BLaER1 treated with 17β-estradiol and CSF1 and Interleukin-3, amounts not matched to agents 10 nM and 100 nM (cell line): Measurements from ENCODE around the gene OSBPL10.
"Not testable (repeated sequence)": the region's sequence is repeated elsewhere in the genome, so short reads cannot be mapped to it uniquely, and the experiment has no call there.

Experiments
- H3K27ac ChIP-seq, 11 experiments: shearing (Covaris generic); formaldehyde crosslinking; 2 replicates each; pipeline ENCODE4 v1.8.1; 2022
- H3K27me3 ChIP-seq, 11 experiments: shearing (Covaris generic); formaldehyde crosslinking; 2 replicates each; pipeline ENCODE4 v1.8.1; 2022
- H3K36me3 ChIP-seq, 11 experiments: shearing (Covaris generic); formaldehyde crosslinking; 2 replicates each; pipeline ENCODE4 v1.8.1; 2022
- H3K4me1 ChIP-seq, 10 experiments: shearing (Covaris generic); formaldehyde crosslinking; 2 replicates each; pipeline ENCODE4 v1.8.1; 2022
- H3K4me2 ChIP-seq, 11 experiments: shearing (Covaris generic); formaldehyde crosslinking; 2 replicates each; pipeline ENCODE4 v1.8.1; 2022
- H3K4me3 ChIP-seq, 10 experiments: shearing (Covaris generic); formaldehyde crosslinking; 2 replicates each; pipeline ENCODE4 v1.8.1; 2022
- H3K9ac ChIP-seq, 11 experiments: shearing (Covaris generic); formaldehyde crosslinking; 2 replicates each; pipeline ENCODE4 v1.8.1; 2022
- H3K9me3 ChIP-seq, 11 experiments: shearing (Covaris generic); formaldehyde crosslinking; replicated peaks in 1 of 11; 2 replicates each; pipeline ENCODE4 v1.8.1; 2022
- H4K20me1 ChIP-seq, 11 experiments: shearing (Covaris generic); formaldehyde crosslinking; 2 replicates each; pipeline ENCODE4 v1.8.1; 2022
- Cebpa-rat ChIP-seq, 11 experiments: shearing (Covaris generic); IDR thresholded peaks; 2 replicates each; pipeline ENCODE4 v1.8.1; 2022

OSBPL10 gene

DNA sequence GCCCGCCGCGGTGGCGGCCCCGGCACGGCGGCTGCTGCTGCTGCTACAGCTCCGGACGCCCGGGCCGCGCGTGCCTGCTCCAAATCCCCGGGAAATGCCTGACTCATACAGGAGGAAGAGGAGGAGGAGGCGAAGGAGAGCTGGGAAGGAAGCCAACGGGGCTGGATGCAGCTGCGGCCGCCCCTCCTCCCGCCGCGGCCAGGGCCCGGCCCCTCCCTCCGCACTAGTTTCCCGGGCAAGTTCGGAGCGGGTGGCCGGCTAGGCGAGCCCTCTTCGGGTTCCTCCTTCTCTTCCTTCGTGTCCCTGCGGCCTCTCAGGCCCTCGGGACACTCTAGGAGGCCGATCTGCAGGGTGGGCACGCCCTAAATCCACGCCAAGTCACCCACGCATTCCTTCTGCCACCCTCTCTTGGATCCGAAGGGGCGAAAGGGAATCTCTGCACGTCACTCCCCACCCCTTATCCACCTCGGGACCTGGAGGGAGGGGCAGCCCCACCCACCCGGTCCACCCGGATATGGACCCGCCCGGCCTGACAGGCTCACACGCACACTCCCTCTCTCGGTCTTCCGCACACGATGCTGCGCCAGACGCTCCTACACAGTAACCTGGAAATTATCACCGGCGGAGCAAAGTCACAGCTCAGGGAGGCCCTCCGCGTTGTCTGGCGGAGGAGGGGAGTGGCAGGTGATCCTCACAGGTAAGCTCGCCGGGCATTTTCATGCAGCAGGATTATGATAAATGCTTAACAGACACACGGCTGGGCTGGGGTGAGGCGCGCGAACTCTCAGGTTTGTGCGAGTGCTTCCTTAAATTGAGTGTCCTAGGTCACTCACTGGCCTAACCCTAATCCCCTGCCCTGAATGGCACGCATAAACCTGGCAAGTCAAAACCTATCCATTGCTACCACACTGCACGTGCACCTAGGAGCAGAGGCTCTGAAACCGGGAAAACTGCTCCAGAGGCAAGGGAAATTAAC is at the start of gene OSBPL10, which contains the start of gene ZNF860:
Gene OSBPL10 (minus strand): TSS at position 57 of the 976 bp plus-strand sequence. CDS start 83 bp downstream, outside the sequence.
Gene ZNF860 (plus strand): TSS at position 545 of the 976 bp plus-strand sequence. CDS start 7,330 bp downstream, outside the sequence.
- peak within 1 kb of the TSS; percentile 65 to 81 (median 74) for H3K4me3 ChIP-seq
- peaks cover 0 to 4% (median 0%) of the 10 kb centered on the region in 11 experiments; a peak in 1 of 22 replicates for H4K20me1 ChIP-seq
- no peaks in the 10 kb centered on the region for H3K9me3 ChIP-seq
- peaks cover 36 to 58% (median 49%) of the 10 kb centered on the region in 11 experiments for H3K27me3 ChIP-seq
- peak within 1 kb of the TSS; percentile 48 to 78 (median 70) for H3K9ac ChIP-seq
- H3K4me1 ChIP-seq = peaks cover 9 to 26% (median 16%) of the 10 kb centered on the region in 10 experiments; a peak in 18 of 20 replicates
- peak within 1 kb of the TSS; percentile 97 to 100 (median 99) for H3K4me2 ChIP-seq
- no peak for TF ChIP-seq Cebpa-rat (IDR thresholded peaks at IDR 0.05)
- no peaks in the 10 kb centered on the region for H3K36me3 ChIP-seq
- peak within 1 kb of the TSS in 5 of 11 experiments; percentile 17 to 38 (median 33); a peak in 8 of 22 replicates for H3K27ac ChIP-seq

DNA sequence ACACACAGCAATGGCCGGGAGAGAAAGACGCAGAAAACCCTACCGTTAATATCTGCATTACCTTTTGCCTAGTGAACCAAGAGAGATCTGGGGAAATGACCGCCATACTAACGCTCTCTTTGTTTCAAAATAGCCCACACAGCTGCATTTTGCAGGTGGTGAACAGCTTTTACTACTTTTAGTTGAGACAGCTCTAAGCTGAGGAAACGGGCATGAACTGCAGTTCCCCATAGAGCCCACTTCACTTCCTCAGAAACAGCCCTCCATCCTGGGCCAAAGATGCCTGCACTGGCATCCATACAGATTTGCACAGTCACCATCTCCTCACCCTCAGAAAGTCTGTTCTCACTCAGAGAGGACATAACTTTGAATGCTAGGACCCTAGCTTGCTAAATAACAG is 45.5 kb upstream of the OSBPL10 start:
- Histone ChIP-seq H3K27ac (peak overlapping the region in 8 of 11 experiments; percentile 51 to 84 (median 74); a peak in 16 of 22 replicates), H3K9ac (peak overlapping the region in 7 of 11 experiments; percentile 29 to 67 (median 52); a peak in 12 of 22 replicates), H3K4me1 (peaks cover 0 to 54% (median 39%) of the 10 kb centered on the region in 10 experiments; a peak in 18 of 20 replicates), H4K20me1 (no peaks in the 10 kb centered on the region), H3K36me3 (no peaks in the 10 kb centered on the region; a peak in 1 of 22 replicates), H3K27me3 (no peaks in the 10 kb centered on the region), H3K4me3 (no peak overlapping the region; a peak in 1 of 20 replicates), H3K4me2 (peak overlapping the region; percentile 33 to 77 (median 63); a peak in 21 of 22 replicates), H3K9me3 (peaks cover 0 to 43% (median 16%) of the 10 kb centered on the region in 11 experiments; a peak in 17 of 22 replicates)
- no peak for TF ChIP-seq Cebpa-rat (IDR thresholded peaks at IDR 0.05)

GRCh38 chr3:32022947-32023346 is 41.9 kb upstream of the OSBPL10 start:
- Histone ChIP-seq H3K27me3 (no peaks in the 10 kb centered on the region), H4K20me1 (no peaks in the 10 kb centered on the region), H3K9me3 (peaks cover 0 to 31% (median 11%) of the 10 kb centered on the region in 11 experiments; a peak in 10 of 22 replicates), H3K9ac (no peak overlapping the region), H3K4me3 (no peak overlapping the region), H3K4me1 (peaks cover 0 to 48% (median 37%) of the 10 kb centered on the region in 10 experiments; a peak in 18 of 20 replicates), H3K4me2 (no peak overlapping the region), H3K27ac (no peak overlapping the region), H3K36me3 (no peaks in the 10 kb centered on the region; a peak in 1 of 22 replicates)
- TF ChIP-seq Cebpa-rat (IDR thresholded peaks at IDR 0.05) = no peak

- no peak overlapping the region for H3K27ac ChIP-seq
- no peaks in the 10 kb centered on the region for H4K20me1 ChIP-seq
- H3K9ac ChIP-seq = no peak overlapping the region
- no peak overlapping the region for H3K4me3 ChIP-seq
- peaks cover 0 to 27% (median 6%) of the 10 kb centered on the region in 11 experiments; a peak in 9 of 22 replicates for H3K9me3 ChIP-seq
- peaks cover 0 to 37% (median 25%) of the 10 kb centered on the region in 10 experiments; a peak in 18 of 20 replicates for H3K4me1 ChIP-seq
- no peaks in the 10 kb centered on the region for H3K36me3 ChIP-seq
- H3K4me2 ChIP-seq = no peak overlapping the region
- no peaks in the 10 kb centered on the region for H3K27me3 ChIP-seq
- no peak for TF ChIP-seq Cebpa-rat (IDR thresholded peaks at IDR 0.05)
These were observed 40.7 kb upstream of the OSBPL10 start for GRCh38 chr3:32021748-32022147.

GRCh38 chr3:32021155-32021554 is 40.1 kb upstream of the OSBPL10 start:
- Histone ChIP-seq H4K20me1 (no peaks in the 10 kb centered on the region), H3K4me2 (0 out of 22 replicates have a peak overlapping the region, but pooled peaks of 1 of the 11 experiments have one; percentile 2), H3K27me3 (no peaks in the 10 kb centered on the region), H3K36me3 (no peaks in the 10 kb centered on the region), H3K4me3 (no peak overlapping the region), H3K27ac (no peak overlapping the region), H3K9me3 (peaks cover 0 to 27% (median 6%) of the 10 kb centered on the region in 11 experiments; a peak in 9 of 22 replicates), H3K4me1 (peaks cover 0 to 31% (median 20%) of the 10 kb centered on the region in 10 experiments; a peak in 17 of 20 replicates), H3K9ac (no peak overlapping the region)
- no peak for TF ChIP-seq Cebpa-rat (IDR thresholded peaks at IDR 0.05)

DNA sequence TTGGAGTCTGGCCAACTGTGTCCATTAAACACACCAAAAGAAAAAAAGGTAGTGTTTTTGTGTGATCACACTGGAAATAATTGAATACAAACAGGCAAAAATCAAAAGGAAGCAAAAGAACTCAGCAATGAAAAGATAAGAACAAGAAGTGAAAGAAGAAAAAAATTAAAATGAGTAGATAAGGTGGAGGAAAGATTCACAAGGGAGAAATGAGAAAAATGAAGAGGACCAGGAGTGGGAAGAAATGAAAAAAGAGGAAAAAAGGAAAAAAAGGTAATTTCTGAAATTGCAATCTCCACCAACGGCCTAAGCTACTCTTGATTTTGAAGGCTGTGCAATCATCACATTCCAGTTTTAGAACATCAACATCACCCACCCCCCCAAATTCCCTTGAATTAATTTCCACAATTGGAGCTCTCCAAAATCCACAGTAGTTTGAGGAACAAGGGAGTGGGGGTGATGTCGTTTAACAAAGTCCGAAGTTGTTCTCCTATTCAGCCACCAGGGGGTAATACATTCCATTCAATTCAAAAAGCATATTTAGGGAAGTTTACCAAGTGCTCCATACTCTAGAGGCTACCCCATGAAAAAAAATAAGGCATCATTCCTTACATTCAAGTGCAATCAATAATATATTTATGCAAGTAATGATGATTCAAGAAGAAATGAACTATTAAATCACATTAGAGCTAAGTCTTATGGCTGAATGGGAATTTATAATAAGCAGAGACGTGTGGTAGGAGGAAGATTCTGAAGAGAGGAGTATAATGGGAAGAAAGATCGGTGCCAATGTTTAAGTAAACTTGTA is 37.9 kb upstream of the OSBPL10 start:
- H3K9me3 ChIP-seq = peaks cover 0 to 18% (median 6%) of the 10 kb centered on the region in 11 experiments; a peak in 8 of 22 replicates
- H3K4me1 ChIP-seq = peaks cover 0 to 16% (median 9%) of the 10 kb centered on the region in 10 experiments; a peak in 14 of 20 replicates
- H3K4me3 ChIP-seq = no peak overlapping the region
- peak overlapping the region in 8 of 11 experiments; percentile 35 to 61 (median 50); a peak in 13 of 22 replicates for H3K4me2 ChIP-seq
- H4K20me1 ChIP-seq = no peaks in the 10 kb centered on the region
- no peak overlapping the region for H3K27ac ChIP-seq
- H3K36me3 ChIP-seq = no peaks in the 10 kb centered on the region
- H3K9ac ChIP-seq = 0 out of 22 replicates have a peak overlapping the region, but pooled peaks of 2 of the 11 experiments have one; percentile 1 to 8
- no peaks in the 10 kb centered on the region for H3K27me3 ChIP-seq
- TF ChIP-seq Cebpa-rat (IDR thresholded peaks at IDR 0.05) = no peak

GRCh38 chr3:32017286-32017685 is 36.2 kb upstream of the OSBPL10 start:
- Histone ChIP-seq H3K4me2 (no peak overlapping the region), H3K9ac (no peak overlapping the region), H3K36me3 (no peaks in the 10 kb centered on the region), H3K27me3 (no peaks in the 10 kb centered on the region), H3K4me1 (peaks cover 0 to 16% (median 9%) of the 10 kb centered on the region in 10 experiments; a peak in 14 of 20 replicates), H3K27ac (no peak overlapping the region), H3K9me3 (peaks cover 0 to 5% (median 2%) of the 10 kb centered on the region in 11 experiments; a peak in 5 of 22 replicates), H4K20me1 (no peaks in the 10 kb centered on the region), H3K4me3 (no peak overlapping the region)
- TF ChIP-seq Cebpa-rat (IDR thresholded peaks at IDR 0.05) = no peak

DNA sequence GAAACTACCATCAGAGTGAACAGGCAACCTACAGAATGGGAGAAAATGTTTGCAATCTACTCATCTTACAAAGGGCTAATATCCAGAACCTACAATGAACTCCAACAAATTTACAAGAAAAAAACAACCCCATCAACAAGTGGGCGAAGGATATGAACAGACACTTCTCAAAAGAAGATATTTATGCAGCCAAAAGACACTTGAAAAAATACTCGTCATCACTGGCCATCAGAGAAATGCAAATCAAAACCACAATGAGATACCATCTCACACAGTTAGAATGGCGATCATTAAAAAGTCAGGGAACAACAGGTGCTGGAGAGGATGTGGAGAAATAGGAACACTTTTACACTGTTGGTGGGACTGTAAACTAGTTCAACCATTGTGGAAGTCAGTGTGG is 34.6 kb upstream of the OSBPL10 start:
- H3K4me1 ChIP-seq = peaks cover 0 to 16% (median 9%) of the 10 kb centered on the region in 10 experiments; a peak in 14 of 20 replicates
- H3K9ac ChIP-seq, H3K27ac ChIP-seq, H4K20me1 ChIP-seq, H3K4me2 ChIP-seq, H3K27me3 ChIP-seq, H3K4me3 ChIP-seq, H3K36me3 ChIP-seq, H3K9me3 ChIP-seq: not testable (repeated sequence)

DNA sequence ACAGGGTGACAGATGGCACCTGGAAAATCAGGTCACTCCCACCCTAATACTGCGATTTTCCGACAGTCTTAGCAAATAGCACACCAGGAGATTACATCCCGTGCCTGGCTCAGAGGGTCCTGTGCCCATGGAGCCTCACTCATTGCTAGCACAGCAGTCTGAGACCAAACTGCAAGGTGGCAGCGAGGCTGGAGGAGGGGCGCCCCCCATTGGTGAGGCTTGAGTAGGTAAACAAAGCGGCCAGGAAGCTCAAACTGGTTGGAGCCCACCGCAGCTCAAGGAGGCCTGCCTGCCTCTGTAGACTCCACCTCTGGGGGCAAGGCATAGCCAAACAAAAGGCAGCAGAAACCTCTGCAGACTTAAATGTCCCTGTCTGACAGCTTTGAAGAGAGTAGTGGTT is 29.6 kb upstream of the OSBPL10 start:
- not testable (repeated sequence) for H3K27ac ChIP-seq, H3K9ac ChIP-seq, H3K4me2 ChIP-seq, H3K4me3 ChIP-seq, H3K4me1 ChIP-seq, H3K36me3 ChIP-seq, H4K20me1 ChIP-seq, H3K27me3 ChIP-seq
- H3K9me3 ChIP-seq = peaks cover 5 to 15% (median 10%) of the 10 kb centered on the region in 11 experiments; a peak in 17 of 22 replicates
